ENCODE data around the gene EGR4.

DNA sequence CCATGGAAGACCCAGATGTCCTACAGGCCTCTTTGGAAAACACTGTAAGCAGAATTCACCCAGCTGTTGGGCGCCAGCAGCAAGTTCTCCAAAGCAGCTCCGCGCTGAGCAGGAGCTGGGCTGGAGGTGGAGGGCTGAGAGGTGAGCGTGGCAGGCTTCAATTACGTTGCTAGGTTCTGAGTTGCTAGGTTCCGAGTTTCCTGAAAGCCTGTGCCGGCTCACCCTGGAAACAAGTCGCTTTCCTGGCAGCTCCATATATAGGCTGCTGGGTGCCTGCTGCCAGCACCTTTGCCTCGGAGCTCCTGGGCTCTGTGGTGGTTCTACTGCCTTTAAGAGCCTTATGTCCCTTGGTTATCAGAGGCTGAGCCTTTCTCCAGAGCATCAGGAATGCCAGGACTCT is 14.4 kb upstream of the EGR4 start:
- TF ChIP-seq YY1 (IDR thresholded peaks at IDR 0.05; ENCODE audit: insufficient read depth, insufficient read length) (no peak), ZNF274 (IDR thresholded peaks at IDR 0.05; ENCODE audit: low read depth, low read length) (no peak)

All from NT2/D1 (cell line).